Measurements from ENCODE around the gene C8B. TPM values are rescaled to one million over a fixed set of nuclear protein-coding genes. Genes with fewer than 3 reads are reported as not detected.

The C8B gene
- total and polyA plus RNA-seq, 2 experiments from 2014 or later, result not detected

GRCh38 chr1:56939209-56939608 is 26.6 kb downstream of the C8B start:
- peaks cover 7% of the 10 kb centered on the region for H3K27me3 Mint-ChIP-seq (ENCODE audit: insufficient read depth, low read depth, poor library complexity)
- Histone ChIP-seq H4K20me1 (replicated peaks; ENCODE audit: insufficient read depth) (no peaks in the 10 kb centered on the region), H3K79me2 (replicated peaks; ENCODE audit: insufficient read depth) (no peaks in the 10 kb centered on the region), H3F3A (replicated peaks; ENCODE audit: low read depth) (no peaks in the 10 kb centered on the region), H3K36me3 (ENCODE audit: insufficient read depth) (no peaks in the 10 kb centered on the region), H3K9me2 (ENCODE audit: insufficient read depth) (no peaks in the 10 kb centered on the region), H3K27me3 (ENCODE audit: insufficient read depth) (no peaks in the 10 kb centered on the region), H3K4me3 (no peak overlapping the region), H3K27ac (ENCODE audit: low read depth) (no peak overlapping the region), H3K4me2 (no peak overlapping the region; the same call in 1 of the 2 replicates), H3K4me1 (ENCODE audit: insufficient read depth) (peaks cover 16% of the 10 kb centered on the region), H2AFZ (no peak overlapping the region)
- peaks cover 18% of the 10 kb centered on the region for H3K4me1 Mint-ChIP-seq
- H3K9me3 Mint-ChIP-seq, result no peaks in the 10 kb centered on the region
- ATAC-seq (peak; percentile 76), DNase-seq (ENCODE audit: low spot score) (peak; percentile 35)
- H3K27ac Mint-ChIP-seq, result no peak overlapping the region
- TF ChIP-seq ZNF331 (CRISPR knock-in tag; IDR thresholded peaks at IDR 0.05; ENCODE audit: low read depth), result no peak
- no peak for TF ChIP-seq EZH2 (IDR thresholded peaks at IDR 0.05; ENCODE audit: low read depth, unreplicated experiment)
- TF ChIP-seq CREB1 (CRISPR knock-in tag; IDR thresholded peaks at IDR 0.05; ENCODE audit: low read depth), result no peak
- TF ChIP-seq EZH2phosphoT487 (IDR thresholded peaks at IDR 0.05; ENCODE audit: unreplicated experiment), result no peak
- no peak for TF ChIP-seq ZNF114 (CRISPR knock-in tag; IDR thresholded peaks at IDR 0.05)
- TF ChIP-seq JUNB (IDR thresholded peaks at IDR 0.05; ENCODE audit: unreplicated experiment), result no peak
- no peak for TF ChIP-seq CTCF (conservative IDR thresholded peaks at IDR 0.05; ENCODE audit: low read depth in 2 of 2)
- no peak for TF ChIP-seq STAT1 (IDR thresholded peaks at IDR 0.05; ENCODE audit: unreplicated experiment)
- no peak for TF ChIP-seq ETS1 (IDR thresholded peaks at IDR 0.05)
- TF ChIP-seq POLR2AphosphoS5 (IDR thresholded peaks at IDR 0.05; ENCODE audit: low read depth), result no peak
- no peak for TF ChIP-seq ZNF462 (CRISPR knock-in tag; IDR thresholded peaks at IDR 0.05)
- TF ChIP-seq NANOG (IDR thresholded peaks at IDR 0.05; ENCODE audit: borderline replicate concordance), result no peak
- no peak for TF ChIP-seq REST (IDR thresholded peaks at IDR 0.05; ENCODE audit: unreplicated experiment)
- H3K36me3 Mint-ChIP-seq (ENCODE audit: low read depth), result no peaks in the 10 kb centered on the region
- no peak overlapping the region for H3K4me3 Mint-ChIP-seq

All from GM23338 (cell line).